Tibial nerve (tissue), 4 donors: Measurements from ENCODE around the gene PHF10. TPM values are rescaled to one million over a fixed set of nuclear protein-coding genes. Genes with fewer than 3 reads are reported as not detected.

ENCODE experiments used
- DNase-seq, 2 donors: peaks; one replicate each; pipeline ENCODE4 v3.0.0-alpha.2; 2019; ENCODE audit warnings: low spot score in 2 of 2
- H3K27ac ChIP-seq, 4 donors: fragments of 200-600 bp; sonication (generic) in 3 of 4; one replicate each; pipeline ENCODE4 v1.5.1; 2017 to 2019; ENCODE audit warnings: mild to moderate bottlenecking in 1 of 4
- H3K27me3 ChIP-seq, 2 donors: fragments of 200-600 bp; sonication (generic) in 1 of 2; one replicate each; pipeline versions ENCODE4 v1.5.1 to v1.6.0; 2017 to 2019
- H3K36me3 ChIP-seq, 3 donors: fragments of 200-600 bp; sonication (generic); one replicate each; pipeline ENCODE4 v1.5.1; 2018 to 2019
- H3K4me1 ChIP-seq, 4 donors: fragments of 200-600 bp; sonication (generic) in 3 of 4; one replicate each; pipeline ENCODE4 v1.5.1; 2017 to 2019
- H3K4me3 ChIP-seq, 4 donors: fragments of 200-600 bp; sonication (generic) in 3 of 4; one replicate each; pipeline ENCODE4 v1.5.1; 2017 to 2019; ENCODE audit warnings: mild to moderate bottlenecking in 1 of 4, moderate library complexity in 1 of 4
- H3K9me3 ChIP-seq, 4 donors: fragments of 200-600 bp; sonication (generic) in 3 of 4; one replicate each; pipeline ENCODE4 v1.5.1; 2017 to 2019
- CTCF ChIP-seq, 5 experiments: fragments of 200-600 bp in 3 of 5; fragments of 450-650 bp in 2 of 5; sonication (generic) in 3 of 5; IDR thresholded peaks; one replicate each; pipeline ENCODE4 v1.5.1; 2016 to 2019; ENCODE audit warnings: antibody characterized with exemption in 5 of 5, mild to moderate bottlenecking in 3 of 5, moderate library complexity in 2 of 5
- EP300 ChIP-seq, 2 donors: sonication (generic); formaldehyde crosslinking; IDR thresholded peaks; one replicate each; pipeline ENCODE4 v1.6.1; 2017; ENCODE audit warnings: antibody characterized with exemption in 2 of 2, mild to moderate bottlenecking in 1 of 2
- POLR2A ChIP-seq, 2 donors: fragments of 450-650 bp; IDR thresholded peaks; one replicate each; pipeline ENCODE4 v1.6.1; 2017; ENCODE audit warnings: antibody characterized with exemption in 2 of 2, mild to moderate bottlenecking in 2 of 2, moderate library complexity in 2 of 2
- WGBS, 2 donors: methylation state at CpG; one replicate each; pipeline ENCODE4 v1.1.5; 2018; 5-methylcytosine and 5-hydroxymethylcytosine counted together
- total RNA-seq, 4 donors: library from RNA; depleted of rRNA; stranded (reverse); fragments of >200 nt; gene quantifications; one replicate each; pipeline ENCODE4 v1.1.0, GENCODE V29; 2016

PHF10 gene
- total RNA-seq, 4 donors from 2014 or later, result 48.3 to 54.5 (median 51.4) TPM

GRCh38 chr6:169714178-169714577, 10.1 kb downstream of the PHF10 start:
- Histone ChIP-seq H3K4me3 (no peak overlapping the region), H3K9me3 (no peaks in the 10 kb centered on the region), H3K4me1 (peaks cover 0 to 3% (median 0%) of the 10 kb centered on the region in 4 donors), H3K36me3 (peaks cover 0 to 63% (median 20%) of the 10 kb centered on the region in 3 donors), H3K27ac (no peak overlapping the region), H3K27me3 (no peaks in the 10 kb centered on the region)
- DNase-seq, result no peak
- WGBS, 2 donors, result 91 to 97% methylated on average over 2 of the region's 2 CpGs
- TF ChIP-seq EP300 (IDR thresholded peaks at IDR 0.05) (no peak), CTCF (IDR thresholded peaks at IDR 0.05) (no peak), POLR2A (IDR thresholded peaks at IDR 0.05) (no peak)

- DNase-seq, result no peak
- Histone ChIP-seq H3K9me3 (no peaks in the 10 kb centered on the region), H3K4me3 (no peak overlapping the region), H3K4me1 (peaks cover 0 to 8% (median 0%) of the 10 kb centered on the region in 4 donors), H3K27ac (no peak overlapping the region), H3K27me3 (no peaks in the 10 kb centered on the region), H3K36me3 (peaks cover 0 to 63% (median 14%) of the 10 kb centered on the region in 3 donors)
- WGBS, 2 donors, result 78 to 84% methylated on average over 3 of the region's 3 CpGs
- TF ChIP-seq EP300 (IDR thresholded peaks at IDR 0.05) (no peak), POLR2A (IDR thresholded peaks at IDR 0.05) (no peak), CTCF (IDR thresholded peaks at IDR 0.05) (no peak)
Measured at GRCh38 chr6:169710009-169710408, 14.3 kb downstream of the PHF10 start.

GRCh38 chr6:169709293-169709692, 15.0 kb downstream of the PHF10 start:
- Histone ChIP-seq H3K4me3 (no peak overlapping the region), H3K27me3 (no peaks in the 10 kb centered on the region), H3K36me3 (peaks cover 0 to 63% (median 6%) of the 10 kb centered on the region in 3 donors), H3K4me1 (peaks cover 0 to 15% (median 6%) of the 10 kb centered on the region in 4 donors), H3K27ac (no peak overlapping the region), H3K9me3 (no peaks in the 10 kb centered on the region)
- TF ChIP-seq EP300 (IDR thresholded peaks at IDR 0.05) (no peak), CTCF (IDR thresholded peaks at IDR 0.05) (no peak), POLR2A (IDR thresholded peaks at IDR 0.05) (no peak)
- DNase-seq, result no peak

GRCh38 chr6:169707772-169708171, 16.5 kb downstream of the PHF10 start:
- Histone ChIP-seq H3K4me1 (peaks cover 0 to 30% (median 18%) of the 10 kb centered on the region in 4 donors), H3K4me3 (no peak overlapping the region), H3K9me3 (no peaks in the 10 kb centered on the region), H3K27ac (no peak overlapping the region), H3K27me3 (no peaks in the 10 kb centered on the region), H3K36me3 (peaks cover 0 to 56% (median 6%) of the 10 kb centered on the region in 3 donors)
- 59 to 68% methylated on average over 2 of the region's 2 CpGs for WGBS, 2 donors
- TF ChIP-seq POLR2A (IDR thresholded peaks at IDR 0.05), result no peak
- no peak for TF ChIP-seq CTCF (IDR thresholded peaks at IDR 0.05)
- TF ChIP-seq EP300 (IDR thresholded peaks at IDR 0.05), result no peak
- no peak for DNase-seq

GRCh38 chr6:169702840-169703246, 21.5 kb downstream of the PHF10 start:
- DNase-seq, result no peak
- peak overlapping the region; percentile 65 to 96 (median 94) for H3K27ac ChIP-seq
- H3K4me1 ChIP-seq, result peaks cover 0 to 55% (median 27%) of the 10 kb centered on the region in 4 donors
- no peaks in the 10 kb centered on the region for H3K9me3 ChIP-seq
- H3K4me3 ChIP-seq, result peak overlapping the region; percentile 76 to 97 (median 90)
- no peak for TF ChIP-seq EP300 (IDR thresholded peaks at IDR 0.05)
- TF ChIP-seq POLR2A (IDR thresholded peaks at IDR 0.05), result no peak
- TF ChIP-seq CTCF (IDR thresholded peaks at IDR 0.05), result no peak
- WGBS, 2 donors, result 4 to 6% methylated on average over 14 to 20 of the region's 22 CpGs
- H3K27me3 ChIP-seq, result no peaks in the 10 kb centered on the region
- H3K36me3 ChIP-seq, result peaks cover 0 to 32% (median 0%) of the 10 kb centered on the region in 3 donors
